ENCODE measurements around the gene CLDN4. TPM values are rescaled to one million over a fixed set of nuclear protein-coding genes. Genes with fewer than 3 reads are reported as not detected.
"Not testable (repeated sequence)": the region's sequence is repeated elsewhere in the genome, so short reads cannot be mapped to it uniquely, and the experiment has no call there.

The CLDN4 gene
- total and polyA plus RNA-seq, 4 donors, result 0.37 to 2.0 (median 1.3) TPM

- TF ChIP-seq YY1 (IDR thresholded peaks at IDR 0.05), result no peak
- TF ChIP-seq ZBTB33 (IDR thresholded peaks at IDR 0.05), result no peak
- no peak for TF ChIP-seq FOXA1 (IDR thresholded peaks at IDR 0.05)
- no peak for TF ChIP-seq HNF4A (conservative IDR thresholded peaks at IDR 0.05)
- TF ChIP-seq, protein P1, sequence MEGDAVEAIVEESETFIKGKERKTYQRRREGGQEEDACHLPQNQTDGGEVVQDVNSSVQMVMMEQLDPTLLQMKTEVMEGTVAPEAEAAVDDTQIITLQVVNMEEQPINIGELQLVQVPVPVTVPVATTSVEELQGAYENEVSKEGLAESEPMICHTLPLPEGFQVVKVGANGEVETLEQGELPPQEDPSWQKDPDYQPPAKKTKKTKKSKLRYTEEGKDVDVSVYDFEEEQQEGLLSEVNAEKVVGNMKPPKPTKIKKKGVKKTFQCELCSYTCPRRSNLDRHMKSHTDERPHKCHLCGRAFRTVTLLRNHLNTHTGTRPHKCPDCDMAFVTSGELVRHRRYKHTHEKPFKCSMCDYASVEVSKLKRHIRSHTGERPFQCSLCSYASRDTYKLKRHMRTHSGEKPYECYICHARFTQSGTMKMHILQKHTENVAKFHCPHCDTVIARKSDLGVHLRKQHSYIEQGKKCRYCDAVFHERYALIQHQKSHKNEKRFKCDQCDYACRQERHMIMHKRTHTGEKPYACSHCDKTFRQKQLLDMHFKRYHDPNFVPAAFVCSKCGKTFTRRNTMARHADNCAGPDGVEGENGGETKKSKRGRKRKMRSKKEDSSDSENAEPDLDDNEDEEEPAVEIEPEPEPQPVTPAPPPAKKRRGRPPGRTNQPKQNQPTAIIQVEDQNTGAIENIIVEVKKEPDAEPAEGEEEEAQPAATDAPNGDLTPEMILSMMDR (IDR thresholded peaks at IDR 0.05; ENCODE audit: low read depth, low read length, missing input control), result no peak
- TF ChIP-seq, protein P2, sequence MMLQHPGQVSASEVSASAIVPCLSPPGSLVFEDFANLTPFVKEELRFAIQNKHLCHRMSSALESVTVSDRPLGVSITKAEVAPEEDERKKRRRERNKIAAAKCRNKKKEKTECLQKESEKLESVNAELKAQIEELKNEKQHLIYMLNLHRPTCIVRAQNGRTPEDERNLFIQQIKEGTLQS (IDR thresholded peaks at IDR 0.05), result no peak
- no peak for TF ChIP-seq RAD21 (IDR thresholded peaks at IDR 0.05)
- TF ChIP-seq FOXA2 (IDR thresholded peaks at IDR 0.05), result no peak
- TF ChIP-seq TAF1 (conservative IDR thresholded peaks at IDR 0.05), result no peak
- TF ChIP-seq MAX (IDR thresholded peaks at IDR 0.05), result no peak
- TF ChIP-seq HNF4G (IDR thresholded peaks at IDR 0.05), result no peak
- no peak for TF ChIP-seq REST (IDR thresholded peaks at IDR 0.05)
- TF ChIP-seq EGR1 (IDR thresholded peaks at IDR 0.05; ENCODE audit: low read depth in 2 of 2), result no peak
- no peak for TF ChIP-seq GABPA (IDR thresholded peaks at IDR 0.05 in 1 of 2, conservative IDR thresholded peaks at IDR 0.05 in 1 of 2)
- no peak for TF ChIP-seq JUND (IDR thresholded peaks at IDR 0.05)
- TF ChIP-seq SP1 (IDR thresholded peaks at IDR 0.05), result no peak
- no peak for DNase-seq (ENCODE audit: low spot score)
- H3K9me3 ChIP-seq (ENCODE audit: control insufficient read depth in 4 of 4, low read length in 3 of 4), result no peaks in the 10 kb centered on the region
- H3K9ac ChIP-seq (ENCODE audit: low read depth in 1 of 2, low read length in 2 of 2), result no peak overlapping the region
- H3K27me3 ChIP-seq (ENCODE audit: control insufficient read depth in 4 of 4, insufficient read depth in 4 of 4, low read length in 3 of 4), result no peaks in the 10 kb centered on the region
- H3K4me1 ChIP-seq (ENCODE audit: control insufficient read depth in 4 of 4, insufficient read depth in 4 of 4, low read length in 3 of 4), result no peaks in the 10 kb centered on the region
- 93% methylated on average over 11 of the region's 11 CpGs for WGBS
- H3K27ac ChIP-seq (ENCODE audit: low read depth in 1 of 2, low read length in 2 of 2), result no peak overlapping the region
- no peaks in the 10 kb centered on the region for H3K36me3 ChIP-seq (ENCODE audit: control insufficient read depth in 4 of 4, insufficient read depth in 3 of 4, low read depth in 1 of 4, low read length in 3 of 4)
- H3K4me3 ChIP-seq (ENCODE audit: low read depth in 1 of 3, low read length in 3 of 3), result no peak overlapping the region
Measured at GRCh38 chr7:73834626-73835191, 3.9 kb downstream of the CLDN4 start.

DNA sequence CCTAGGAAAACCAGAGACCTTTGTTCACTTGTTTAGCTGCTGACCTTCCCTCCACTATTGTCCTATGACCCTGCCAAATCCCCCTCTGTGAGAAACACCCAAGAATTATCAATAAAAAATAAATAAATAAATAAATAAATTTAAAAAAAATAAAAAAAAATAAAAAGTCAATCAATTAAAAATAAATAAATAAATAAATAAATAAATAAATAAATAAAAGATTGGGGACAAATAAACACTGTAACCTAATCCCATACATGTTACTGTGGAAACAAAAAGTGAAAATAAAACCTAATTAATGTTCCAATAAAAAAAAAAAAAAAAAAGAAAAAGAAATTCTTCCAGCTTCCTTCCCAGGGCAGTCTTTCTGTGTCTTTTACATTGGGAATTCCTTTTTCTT is 6.4 kb downstream of the CLDN4 start:
- H3K4me1 ChIP-seq (ENCODE audit: control insufficient read depth in 4 of 4, insufficient read depth in 4 of 4, low read length in 3 of 4); H3K9me3 ChIP-seq (ENCODE audit: control insufficient read depth in 4 of 4, low read length in 3 of 4); H3K9ac ChIP-seq (ENCODE audit: low read depth in 1 of 2, low read length in 2 of 2); H3K27me3 ChIP-seq (ENCODE audit: control insufficient read depth in 4 of 4, insufficient read depth in 4 of 4, low read length in 3 of 4); H3K4me3 ChIP-seq (ENCODE audit: low read depth in 1 of 3, low read length in 3 of 3); H3K36me3 ChIP-seq (ENCODE audit: control insufficient read depth in 4 of 4, insufficient read depth in 3 of 4, low read depth in 1 of 4, low read length in 3 of 4); H3K27ac ChIP-seq (ENCODE audit: low read depth in 1 of 2, low read length in 2 of 2); DNase-seq (ENCODE audit: low spot score): not testable (repeated sequence)

Data from liver (tissue), 9 donors.